Fibroblast of upper back skin (primary cell): ENCODE measurements around the gene PCID2.
A peak's percentile ranks its signal among the peaks of the same experiment; 100 is the strongest.

Source experiments
- DNase-seq: peaks from one replicate; pipeline ENCODE4 v3.0.0-alpha.2; 2013

Gene PCID2

DNA sequence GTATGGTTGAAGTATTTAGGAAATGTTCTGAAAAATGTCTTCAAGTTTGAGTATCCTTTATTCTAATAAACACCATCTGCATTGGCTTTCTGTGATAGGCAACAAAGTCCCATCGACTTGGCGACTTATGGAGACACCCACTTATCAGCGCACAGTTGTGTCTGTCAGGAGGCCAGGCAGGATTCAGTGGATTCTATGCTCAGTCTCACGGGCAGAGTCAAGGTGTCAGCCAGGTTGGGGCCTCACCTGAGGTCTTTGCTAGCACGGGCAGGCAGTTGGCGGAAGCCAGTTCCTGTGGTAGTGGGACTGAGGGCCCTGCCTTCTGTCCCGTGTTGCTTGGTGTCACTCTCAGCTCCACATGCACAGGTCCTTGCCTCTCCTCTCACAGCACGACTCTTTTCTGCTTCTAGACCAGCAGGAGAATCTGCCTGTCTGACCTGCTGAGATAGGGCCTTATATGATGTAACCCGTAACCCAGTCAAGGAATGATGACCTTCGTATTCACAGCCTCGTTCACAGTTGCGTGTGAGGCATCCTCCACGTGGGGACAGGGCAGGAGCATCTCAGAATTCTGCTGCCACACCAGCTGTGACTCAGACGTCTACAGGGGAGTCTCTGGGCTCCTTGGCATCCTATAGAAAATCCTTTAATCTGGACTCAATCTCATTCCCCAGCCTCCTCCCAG is 10.9 kb upstream of the PCID2 start:
- DNase-seq = no peak

DNA sequence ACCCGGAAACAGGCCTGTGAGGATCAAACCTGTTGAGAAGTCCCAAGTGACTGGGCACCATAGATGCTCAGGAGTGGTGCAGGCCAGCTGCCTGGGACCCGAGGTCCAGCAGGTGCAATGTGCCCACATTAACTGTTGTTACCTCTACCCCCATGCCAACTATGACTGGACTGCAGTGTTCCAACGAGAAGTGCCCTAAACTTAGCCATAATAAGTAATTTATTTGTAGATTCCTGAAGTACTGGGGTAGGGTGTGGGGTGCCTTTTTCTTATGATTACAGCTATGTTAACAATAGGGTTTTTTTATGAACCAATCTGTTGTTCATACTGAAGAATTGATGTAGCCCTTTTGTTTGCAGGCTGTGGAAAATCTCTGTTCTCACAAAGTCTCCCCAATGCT is 10.1 kb upstream of the PCID2 start:
- DNase-seq = no peak

DNA sequence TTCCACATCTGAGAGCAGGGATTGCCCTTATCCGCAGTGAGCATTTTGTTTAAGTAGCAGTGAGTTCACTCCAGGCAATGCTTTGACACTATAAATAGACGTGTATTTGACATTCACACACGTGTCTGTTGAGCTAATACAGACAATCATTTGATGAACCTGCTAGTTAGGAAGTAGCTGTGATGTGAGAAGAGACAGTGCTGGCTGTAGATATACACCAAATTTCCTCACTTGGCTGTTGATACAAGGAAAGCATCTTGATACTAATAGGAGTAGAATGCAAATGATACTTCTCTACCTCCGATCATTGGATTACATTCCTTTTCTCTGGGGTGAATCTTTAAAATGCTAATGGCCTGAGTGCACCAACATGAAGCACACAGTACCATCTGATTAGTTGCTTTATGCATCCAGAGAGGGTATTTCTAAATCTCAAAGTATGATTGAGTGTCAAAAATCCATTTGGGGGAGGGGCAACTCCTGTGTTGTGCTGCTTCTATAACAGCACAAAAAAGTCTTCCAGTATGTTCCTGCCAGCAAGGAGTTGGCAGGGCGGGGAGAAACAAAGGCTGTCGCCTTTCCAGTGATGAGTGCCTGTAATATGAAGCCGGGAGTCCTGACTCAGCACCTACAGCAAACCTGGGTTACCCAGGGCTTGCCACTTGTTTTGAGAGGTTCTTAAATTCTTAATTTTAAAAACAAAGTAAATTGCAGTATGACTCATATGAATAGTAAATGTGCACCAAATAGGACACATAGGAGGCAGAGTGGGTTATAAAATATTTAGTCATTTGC is 8.0 kb upstream of the PCID2 start:
- DNase-seq = peak; percentile 58

GRCh38 chr13:113211774-113212173 is 3.3 kb upstream of the PCID2 start:
- DNase-seq = no peak

DNA sequence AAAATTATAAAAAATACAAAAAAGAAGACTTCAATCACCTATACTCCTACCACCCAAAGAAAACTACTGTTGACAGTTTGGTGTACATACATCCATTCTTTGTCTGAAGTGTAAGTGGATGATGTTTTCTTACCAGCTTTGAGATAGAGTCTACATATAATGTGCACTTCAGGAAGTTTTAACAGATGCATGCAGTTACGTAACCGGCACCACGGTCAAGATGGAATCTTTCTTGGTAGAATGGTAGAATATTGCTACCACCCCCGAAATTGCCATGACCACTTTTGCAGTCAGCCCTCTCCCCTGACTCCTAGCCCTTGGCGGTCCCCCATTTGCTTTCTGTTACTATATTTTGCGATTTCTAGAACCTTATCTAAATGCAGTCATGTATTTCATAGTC is 2.4 kb upstream of the PCID2 start:
- no peak for DNase-seq

DNA sequence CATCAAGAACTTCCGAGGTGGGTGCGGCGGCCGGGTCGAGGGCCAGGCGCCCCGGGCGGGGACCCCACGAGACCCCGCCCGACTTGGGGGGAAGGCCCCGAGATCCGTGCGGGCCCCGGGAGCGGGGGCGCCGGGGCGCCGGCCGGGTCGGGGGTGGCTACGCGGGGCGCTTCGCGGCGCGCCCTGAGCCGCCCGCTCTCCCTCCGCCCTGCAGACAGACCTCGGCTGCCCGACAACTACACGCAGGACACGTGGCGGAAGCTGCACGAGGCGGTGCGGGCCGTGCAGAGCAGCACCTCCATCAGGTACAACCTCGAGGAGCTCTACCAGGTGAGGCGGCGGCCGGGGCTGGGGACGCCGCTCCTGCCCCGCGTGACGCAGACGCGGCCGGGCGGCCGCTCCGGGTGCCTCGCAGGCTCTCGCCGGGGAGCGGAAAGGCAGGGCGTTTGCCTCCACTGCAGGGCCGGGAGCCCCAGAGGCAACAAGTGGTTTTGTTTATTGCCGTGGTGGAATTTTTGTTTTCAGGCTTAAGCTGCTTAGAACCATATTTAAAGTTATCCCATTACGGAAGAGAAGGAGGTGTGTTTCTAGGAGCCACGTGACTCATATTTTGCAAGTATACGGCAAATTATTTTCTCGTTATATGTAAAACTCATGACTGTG is 1.4 kb upstream of the PCID2 start:
- no peak for DNase-seq

- DNase-seq = peak; percentile 79
Measured at GRCh38 chr13:113209336-113209758, 878 bp upstream of the PCID2 start, which contains the start of gene CUL4A. CUL4A (plus strand) TSS chr13:113209613; CDS start chr13:113209628, 15 bp downstream.

DNA sequence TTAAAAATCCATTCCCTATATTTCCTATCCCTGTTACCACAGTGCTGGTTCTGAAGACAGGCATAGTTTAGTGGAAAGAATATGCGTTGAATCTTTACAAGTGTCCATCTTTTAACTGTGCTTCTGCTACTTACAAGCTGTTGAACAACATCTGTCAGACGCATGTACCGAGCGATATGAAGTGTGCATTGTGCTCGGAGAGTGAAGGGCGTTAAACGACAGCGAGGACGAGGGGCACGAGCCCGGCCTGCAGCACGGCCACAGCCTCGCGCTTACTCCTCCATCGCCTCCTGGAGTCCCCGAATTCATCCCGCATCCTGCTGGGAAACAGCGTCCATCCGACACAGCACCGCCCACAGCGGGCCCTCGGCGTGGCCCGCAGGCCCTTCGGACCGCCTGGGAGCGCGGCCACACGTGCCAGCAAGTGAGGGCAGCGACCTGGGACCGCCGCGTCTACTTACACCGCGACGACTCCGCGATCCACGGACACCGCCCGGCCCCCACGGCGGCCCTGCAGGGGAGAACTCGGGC is 514 bp downstream of the PCID2 start:
- no peak for DNase-seq

DNA sequence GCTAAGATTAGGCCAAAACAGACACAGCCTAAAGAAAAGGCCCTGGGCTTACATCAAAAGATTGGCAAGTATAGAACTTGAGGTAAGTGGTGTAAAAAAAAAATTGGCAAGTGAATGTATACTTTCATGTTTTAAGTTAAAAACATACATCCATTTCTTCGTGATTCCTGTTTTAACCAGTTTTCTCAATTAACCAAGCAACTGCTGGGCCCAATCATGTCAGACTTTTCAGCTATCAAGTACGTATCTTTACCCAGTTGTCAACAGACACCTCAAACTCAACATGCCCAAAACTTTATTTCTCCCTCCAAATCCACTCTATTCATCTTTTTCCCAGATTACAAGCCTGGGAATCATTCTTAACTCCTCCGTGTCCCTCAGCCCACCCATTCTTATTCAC is 1.0 kb downstream of the PCID2 start:
- DNase-seq = no peak

GRCh38 chr13:113205428-113205931 is 3.0 kb downstream of the PCID2 start:
- DNase-seq = peak; percentile 44

DNA sequence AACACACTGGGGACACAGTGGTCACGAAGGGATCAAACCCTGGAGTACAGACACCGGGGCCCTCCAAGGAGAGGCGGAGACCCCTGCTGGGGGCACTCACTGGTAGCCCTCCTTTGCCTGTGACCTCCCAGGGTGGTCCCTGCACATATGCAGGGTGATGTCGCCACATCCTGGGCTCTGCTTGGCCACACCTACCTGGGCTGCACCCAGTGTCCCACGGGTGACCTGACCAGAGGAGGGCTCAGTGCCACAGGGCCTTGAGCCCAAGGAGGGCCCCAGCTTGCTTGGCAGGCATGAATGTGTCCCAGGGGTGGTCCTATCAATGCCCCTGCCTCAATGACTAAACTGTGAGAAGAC is 4.1 kb downstream of the PCID2 start:
- DNase-seq = no peak

DNA sequence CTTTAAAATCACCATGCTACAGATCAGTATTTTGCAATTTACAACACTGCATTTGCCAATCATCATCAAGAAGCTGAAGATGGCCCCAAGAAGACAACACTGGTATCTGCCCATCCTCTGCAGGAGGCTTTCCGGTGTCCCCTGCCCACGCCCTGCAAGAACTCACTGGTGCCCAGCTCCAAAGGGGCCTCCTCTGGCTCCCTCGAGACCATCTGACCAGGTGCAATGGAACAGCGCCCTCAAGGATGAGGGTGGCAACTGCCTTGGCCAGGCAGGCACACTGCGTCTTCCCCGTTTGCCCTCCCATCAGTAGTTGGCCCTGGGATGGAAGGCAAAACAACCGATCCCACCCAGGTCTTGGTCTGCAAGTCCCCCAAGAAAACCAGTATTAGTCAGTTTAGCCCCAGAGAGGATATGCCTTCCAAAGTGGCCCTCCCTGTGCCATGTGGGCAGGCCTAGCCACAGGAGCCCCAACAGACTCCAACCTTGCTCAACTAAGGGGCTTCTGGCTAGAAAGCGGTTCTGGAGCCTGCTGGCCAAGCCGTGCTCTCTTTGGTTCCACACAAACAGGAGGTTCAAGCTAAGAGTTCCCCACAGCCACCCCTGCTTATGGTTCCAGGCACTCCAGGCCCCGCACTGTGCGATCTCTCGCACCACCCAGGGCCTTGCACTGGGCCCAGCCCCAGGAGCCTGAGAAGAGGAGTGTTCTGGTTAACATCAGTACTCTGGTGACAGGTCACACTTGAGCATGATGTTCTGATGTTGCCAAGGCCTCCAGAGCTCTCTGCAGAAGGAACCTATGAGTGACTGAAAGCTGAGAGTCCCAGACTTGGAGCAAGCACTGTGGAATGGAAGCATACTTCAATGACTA is 4.7 kb downstream of the PCID2 start:
- no peak for DNase-seq

DNA sequence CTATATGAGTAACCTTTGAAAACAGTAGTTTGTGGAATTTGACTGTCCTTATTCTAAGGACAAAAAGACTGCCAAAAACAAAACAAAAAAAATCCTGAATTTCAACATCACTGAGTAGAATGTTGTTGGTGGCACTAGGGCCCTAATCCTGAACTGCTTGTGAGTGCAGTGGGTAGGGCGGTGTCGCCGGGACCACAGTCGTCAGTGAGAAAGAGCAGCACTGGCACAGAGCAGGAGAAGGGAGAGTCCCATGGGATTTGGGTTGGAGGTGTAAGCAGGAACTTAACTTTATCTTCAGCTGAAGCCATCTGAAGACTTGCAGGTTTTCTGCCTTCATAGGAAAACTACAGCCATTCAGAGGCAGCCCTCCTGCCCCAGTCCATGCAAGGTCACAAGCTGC is 5.6 kb downstream of the PCID2 start:
- no peak for DNase-seq

GRCh38 chr13:113201815-113202214 is 6.7 kb downstream of the PCID2 start:
- no peak for DNase-seq

DNA sequence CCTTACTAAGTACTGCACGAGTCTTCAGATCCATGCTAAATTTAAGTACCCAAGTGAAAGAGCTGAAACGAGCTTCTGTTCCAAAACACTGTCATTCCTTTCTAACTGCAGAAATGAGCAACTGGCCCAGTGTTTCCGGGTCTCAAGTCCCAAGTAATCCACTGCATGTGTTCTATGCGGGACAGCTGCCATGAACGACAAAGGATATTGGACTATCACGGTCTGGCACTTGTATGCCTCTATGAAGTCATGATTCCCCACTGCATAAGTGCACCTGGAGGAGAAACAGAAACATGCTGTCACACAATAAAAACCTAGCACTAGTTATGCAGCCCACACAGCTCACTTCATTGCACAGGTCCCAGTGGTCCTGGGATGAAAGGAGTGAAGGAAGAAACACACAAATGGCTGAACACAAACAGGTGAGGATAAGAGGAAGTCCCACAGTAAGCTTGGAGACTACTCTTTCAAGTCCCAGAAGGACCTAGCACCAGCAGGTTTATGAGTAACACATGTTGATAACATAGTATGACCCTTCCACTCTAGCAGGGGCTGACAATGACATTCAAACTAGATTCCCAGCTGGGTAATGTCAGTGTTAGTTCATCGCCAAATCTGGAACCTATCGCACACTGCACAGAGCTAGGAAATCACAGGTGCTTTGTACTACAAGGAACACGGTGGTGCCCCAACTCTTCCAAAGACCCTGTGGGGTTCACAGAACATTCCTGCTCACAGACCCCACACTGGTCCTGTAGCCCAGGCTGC is 11.3 kb downstream of the PCID2 start:
- no peak for DNase-seq

DNA sequence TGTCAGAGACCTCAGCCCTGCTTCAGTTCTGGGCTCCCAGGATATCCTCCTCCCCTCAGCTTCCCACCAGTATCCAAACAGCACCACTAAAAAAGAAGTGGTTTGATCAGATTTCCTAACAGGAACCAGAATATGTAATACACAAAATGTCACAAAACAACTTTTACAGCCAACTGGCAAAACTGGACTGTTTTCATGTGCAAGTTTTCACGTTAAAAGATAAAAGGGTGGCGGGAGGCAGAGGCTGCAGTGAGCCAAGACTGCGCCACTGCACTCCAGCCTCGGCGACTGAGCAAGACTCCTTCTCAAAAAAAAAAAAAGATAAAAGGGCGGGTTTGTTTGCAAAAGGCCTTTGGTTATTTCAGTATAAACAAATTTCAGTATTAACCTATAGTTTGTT is 13.1 kb downstream of the PCID2 start:
- DNase-seq = no peak

- peak; percentile 61 for DNase-seq
Measured at GRCh38 chr13:113192902-113193301, 15.6 kb downstream of the PCID2 start.

GRCh38 chr13:113192279-113192678 is 16.2 kb downstream of the PCID2 start:
- DNase-seq = no peak

DNA sequence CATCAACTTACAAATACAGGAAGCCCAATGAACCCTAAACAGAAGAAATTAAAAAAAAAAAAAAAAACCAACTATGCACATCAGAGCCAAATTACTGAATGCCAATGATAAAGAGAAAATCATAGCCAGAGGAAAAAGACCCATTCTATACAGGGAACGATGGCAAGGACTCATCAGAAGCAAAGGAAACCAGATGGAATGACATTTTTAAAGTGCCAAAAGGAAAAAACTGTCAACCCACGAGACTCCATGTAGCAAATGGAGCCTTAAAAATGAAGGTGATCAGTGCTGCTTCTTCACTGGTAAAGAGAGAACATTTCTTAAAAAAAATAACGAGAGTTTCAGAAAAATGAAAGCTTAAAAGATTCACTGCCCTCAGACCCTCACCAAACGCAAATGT is 18.3 kb downstream of the PCID2 start:
- no peak for DNase-seq

- DNase-seq = no peak
Measured at GRCh38 chr13:113187883-113188665, 20.4 kb downstream of the PCID2 start.

DNA sequence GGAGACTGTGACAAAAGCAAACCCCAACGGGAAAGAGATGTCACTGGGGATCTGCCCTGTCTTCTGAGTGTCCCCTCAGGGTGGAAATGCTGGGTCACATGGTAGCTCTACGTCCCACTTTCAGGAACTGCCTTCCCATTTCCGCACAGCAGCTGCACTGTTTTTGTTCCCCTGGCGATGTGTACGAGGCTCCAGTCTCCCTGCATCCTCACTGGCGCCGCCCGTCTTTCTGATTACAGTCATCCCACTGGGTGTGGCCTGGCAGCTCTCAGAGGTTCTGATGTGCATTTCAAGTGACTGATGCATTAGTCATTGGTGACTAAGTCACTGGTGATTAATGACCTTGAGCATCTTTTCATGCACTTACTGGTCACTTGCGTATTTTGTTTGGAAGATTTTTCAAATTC is 21.2 kb downstream of the PCID2 start:
- DNase-seq = peak; percentile 99
